GM18907 (cell line): ENCODE data around the gene ENTPD7.
"Not testable (repeated sequence)": the region's sequence is repeated elsewhere in the genome, so short reads cannot be mapped to it uniquely, and the experiment has no call there.

Experiments used
- ATAC-seq: cut with Tn5 transposase; IDR thresholded peaks from one replicate; pipeline ENCODE4 v1.9.1; 2021; ENCODE audit warnings: mild to moderate bottlenecking, moderate library complexity; ENCODE audit not compliant: unreplicated experiment

The ENTPD7 gene

GRCh38 chr10:99682752-99683151 lies 23.4 kb downstream of the ENTPD7 start:
- no peak for ATAC-seq

GRCh38 chr10:99685597-99685967 lies 26.3 kb downstream of the ENTPD7 start:
- peak; percentile 94 for ATAC-seq

GRCh38 chr10:99689461-99689860 lies 30.2 kb downstream of the ENTPD7 start:
- ATAC-seq = no peak

GRCh38 chr10:99693933-99694583 lies 34.7 kb downstream of the ENTPD7 start:
- no peak for ATAC-seq

DNA sequence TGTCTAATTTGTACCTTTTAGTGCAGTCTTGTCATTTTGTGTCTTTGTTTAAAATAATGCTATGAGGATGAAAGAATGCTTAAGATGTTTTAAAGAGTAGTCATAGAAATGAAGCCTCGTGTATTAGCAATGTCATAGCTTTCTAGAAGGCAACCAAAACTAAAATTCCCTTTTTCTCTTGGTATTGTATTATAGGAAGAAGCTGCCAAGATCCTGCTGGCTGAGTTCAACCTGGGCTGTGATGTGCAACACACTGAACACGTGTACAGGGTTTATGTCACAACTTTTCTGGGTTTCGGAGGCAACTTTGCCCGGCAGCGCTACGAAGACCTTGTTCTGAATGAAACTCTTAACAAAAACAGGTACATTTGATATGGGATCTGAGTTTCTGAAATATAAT lies 36.5 kb downstream of the ENTPD7 start:
- no peak for ATAC-seq

- no peak for ATAC-seq
Measured at GRCh38 chr10:99698504-99699080, 39.3 kb downstream of the ENTPD7 start.

DNA sequence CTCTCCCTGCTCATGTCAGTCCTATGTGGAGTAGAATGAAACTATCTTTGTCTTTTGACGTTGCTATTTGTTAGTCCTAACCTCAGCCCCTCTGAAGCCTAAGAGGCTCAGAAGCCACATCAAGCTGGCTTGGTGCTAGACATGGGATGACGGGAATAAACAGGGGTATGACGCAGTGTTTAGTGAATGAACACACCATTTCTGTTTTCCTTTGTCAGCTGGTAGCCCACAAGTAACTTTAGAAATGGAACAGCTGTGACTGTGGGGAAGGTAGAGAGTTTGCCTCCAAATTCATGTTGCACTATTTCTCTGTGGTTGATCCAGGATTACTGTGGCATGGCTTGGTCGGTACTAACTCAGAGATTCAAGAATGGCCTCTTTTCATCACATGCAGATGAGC lies 41.3 kb downstream of the ENTPD7 start:
- no peak for ATAC-seq

DNA sequence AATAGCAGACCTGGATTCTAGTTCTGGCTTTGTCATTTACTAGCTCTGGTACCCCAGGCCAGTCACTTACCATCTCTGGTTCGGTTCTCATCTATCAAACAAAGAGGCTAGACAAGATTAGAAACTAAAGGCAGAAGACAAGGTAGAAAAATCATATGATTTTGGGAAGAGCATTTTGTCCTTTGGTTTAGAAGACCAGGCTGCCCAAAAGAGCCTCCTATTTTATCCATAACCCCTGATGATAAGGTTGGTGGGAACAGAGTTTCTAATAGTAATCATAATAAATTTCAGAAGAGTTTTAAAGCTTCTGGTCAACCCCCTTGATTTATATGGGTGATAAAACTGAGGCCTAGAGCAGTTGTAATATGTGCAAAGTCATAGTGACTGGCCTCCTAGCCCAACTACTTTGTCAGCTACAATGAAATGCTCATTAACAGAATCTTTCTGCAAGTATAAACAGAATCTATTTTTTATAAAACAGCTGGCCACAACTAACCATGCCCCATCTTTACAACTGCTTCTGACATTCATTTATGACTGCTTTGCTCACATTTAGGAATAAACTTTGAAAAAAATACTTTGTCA lies 49.2 kb downstream of the ENTPD7 start:
- ATAC-seq = no peak

GRCh38 chr10:99709480-99710229 lies 50.3 kb downstream of the ENTPD7 start:
- ATAC-seq = peak; percentile 82

DNA sequence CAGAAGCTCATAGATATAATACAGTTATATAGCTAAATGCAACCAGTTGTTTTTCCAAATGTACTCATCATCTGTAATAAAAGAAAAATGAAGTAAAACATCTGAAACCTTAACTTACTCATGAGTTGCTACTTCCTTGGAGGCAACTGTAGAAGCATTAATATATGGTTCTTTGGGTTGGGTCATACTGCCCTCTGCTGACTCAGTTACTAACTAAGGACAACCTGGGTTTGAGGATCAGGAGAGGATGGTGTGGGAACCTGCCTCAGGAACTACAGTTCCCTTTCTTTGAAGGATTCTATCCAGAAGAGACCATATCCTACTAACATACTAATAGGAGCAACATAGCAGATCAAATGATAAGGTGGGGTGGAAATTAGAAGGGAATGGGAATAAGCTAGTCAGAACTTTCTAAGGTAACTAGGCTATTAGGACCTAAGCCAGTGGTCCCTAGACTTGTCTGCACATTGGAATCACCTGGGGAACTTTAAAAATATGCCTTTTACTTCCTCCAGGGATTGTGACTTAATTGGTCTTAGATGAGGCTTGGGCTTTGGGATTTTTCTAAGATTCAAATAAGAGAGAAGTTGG lies 51.9 kb downstream of the ENTPD7 start:
- peak; percentile 66 for ATAC-seq

GRCh38 chr10:99714446-99714845 lies 55.1 kb downstream of the ENTPD7 start:
- no peak for ATAC-seq

DNA sequence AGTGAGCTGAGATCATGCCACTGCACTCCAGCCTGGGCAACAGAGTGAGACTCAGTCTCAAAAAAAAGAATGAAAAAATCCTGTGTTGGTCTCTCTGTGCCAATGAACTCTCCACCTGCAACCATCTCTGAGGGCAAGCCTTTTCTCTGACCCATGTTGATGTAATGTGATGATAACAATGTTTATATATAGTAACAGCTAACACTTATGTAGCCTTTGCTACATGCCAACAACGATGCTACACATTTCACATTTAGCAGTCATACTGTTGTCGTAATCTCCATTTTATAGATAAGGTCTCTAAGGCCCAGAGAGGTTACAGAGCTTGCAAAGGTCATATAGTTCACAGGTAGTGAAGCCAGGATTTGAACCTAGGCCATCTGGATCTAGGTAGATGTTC lies 61.1 kb downstream of the ENTPD7 start:
- ATAC-seq = no peak

DNA sequence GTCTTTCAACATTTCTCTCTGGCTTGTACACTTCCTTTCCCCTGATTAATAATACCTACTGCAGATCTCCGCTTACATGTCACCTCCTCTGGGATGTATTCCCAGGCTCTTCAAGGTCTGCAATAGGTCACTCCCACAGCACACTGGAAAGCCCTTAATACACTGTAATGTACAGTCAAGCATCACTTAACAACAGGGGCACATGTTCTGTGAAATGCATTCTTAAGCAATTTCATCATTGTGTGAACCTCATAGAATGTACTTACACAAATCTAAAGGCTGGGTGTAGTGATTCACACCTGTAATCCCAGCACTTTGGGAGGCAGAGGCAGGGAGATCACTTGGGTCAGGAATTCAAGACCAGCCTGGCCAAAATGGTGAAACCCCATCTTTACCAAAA lies 70.7 kb downstream of the ENTPD7 start:
- no peak for ATAC-seq

DNA sequence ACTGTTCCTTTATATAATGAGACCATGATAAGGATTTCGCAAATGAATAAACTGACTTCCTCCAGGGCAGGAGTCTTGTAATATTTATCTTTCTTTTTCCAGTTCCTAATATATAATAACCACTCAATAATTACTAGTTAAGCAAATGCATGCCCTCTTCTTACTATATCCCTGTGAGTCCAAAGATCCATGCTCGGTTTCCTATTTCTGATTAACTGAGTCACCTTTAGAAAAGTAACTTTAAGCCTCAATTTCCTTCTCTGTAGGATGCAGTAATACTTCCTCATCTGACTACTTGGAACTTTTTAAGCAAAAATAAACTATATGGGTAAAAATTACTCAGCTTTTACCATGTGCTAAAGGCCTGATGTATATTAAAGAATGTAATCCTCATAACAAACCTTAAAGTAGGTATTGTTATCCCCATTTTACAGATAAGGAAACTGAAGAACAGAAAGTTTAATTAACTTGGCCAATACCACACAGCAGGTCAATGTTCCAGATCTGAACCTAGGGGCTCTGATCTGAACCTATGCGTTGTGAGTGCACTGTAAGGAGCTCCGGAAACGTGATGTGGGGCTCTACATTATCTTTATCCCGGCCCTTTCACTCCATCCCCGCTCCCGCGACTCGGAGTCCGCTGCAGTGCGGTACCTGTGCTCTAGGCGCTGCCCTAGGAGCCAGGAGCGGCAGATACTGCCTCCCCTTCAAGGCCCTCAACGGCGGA lies 72.2 kb downstream of the ENTPD7 start:
- ATAC-seq = no peak

DNA sequence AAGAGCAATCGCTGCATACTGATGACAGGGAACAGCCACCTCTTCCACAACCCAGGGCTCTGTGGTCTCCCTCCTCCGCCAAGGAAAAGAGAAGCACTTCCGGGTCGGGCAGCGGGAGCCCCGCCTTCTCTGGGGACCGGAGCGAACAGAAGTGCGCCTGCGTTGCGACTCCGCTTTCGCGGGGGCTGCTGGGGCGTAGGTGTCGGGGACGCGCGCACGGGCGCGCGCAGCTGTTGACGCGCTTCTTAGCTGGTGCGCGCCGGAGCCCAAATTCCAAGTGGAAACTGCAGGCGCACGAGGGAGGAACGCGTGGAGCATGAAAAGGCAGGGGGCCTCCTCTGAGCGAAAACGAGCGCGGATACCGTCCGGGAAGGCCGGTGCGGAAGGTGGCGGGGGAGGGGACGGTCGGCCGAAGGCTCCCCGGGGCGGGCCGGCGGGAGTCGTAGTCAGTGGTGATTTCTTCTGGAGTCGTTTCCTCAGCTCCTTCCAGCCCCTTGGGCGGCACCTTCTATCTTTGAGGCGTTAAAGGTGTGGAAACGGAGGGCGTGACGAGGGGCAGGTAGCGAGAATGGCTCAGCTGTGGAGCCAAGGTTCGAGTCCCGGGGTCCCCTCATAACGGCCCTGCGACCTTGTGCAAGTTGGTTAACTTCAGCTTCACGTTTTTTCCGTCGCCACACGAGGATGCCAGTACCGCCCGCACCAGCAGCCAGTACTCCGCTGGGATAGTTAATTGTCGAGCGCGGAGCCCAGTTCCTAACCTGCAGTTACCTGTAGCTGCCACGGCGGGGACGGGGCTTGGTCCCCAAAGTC lies 72.9 kb downstream of the ENTPD7 start, which contains the start of the genes COX15 and CUTC:
Gene COX15 (minus strand): TSS at position 95 of the 810 bp plus-strand sequence. CDS start 78 bp downstream, at position 17.
Gene CUTC (plus strand): TSS at position 202 of the 810 bp plus-strand sequence. CDS start 115 bp downstream, at position 317.
- ATAC-seq = peak; percentile 87

GRCh38 chr10:99733366-99733765 lies 74.1 kb downstream of the ENTPD7 start:
- ATAC-seq = no peak

- not testable (repeated sequence) for ATAC-seq
Measured at GRCh38 chr10:99734111-99734510, 74.8 kb downstream of the ENTPD7 start.

DNA sequence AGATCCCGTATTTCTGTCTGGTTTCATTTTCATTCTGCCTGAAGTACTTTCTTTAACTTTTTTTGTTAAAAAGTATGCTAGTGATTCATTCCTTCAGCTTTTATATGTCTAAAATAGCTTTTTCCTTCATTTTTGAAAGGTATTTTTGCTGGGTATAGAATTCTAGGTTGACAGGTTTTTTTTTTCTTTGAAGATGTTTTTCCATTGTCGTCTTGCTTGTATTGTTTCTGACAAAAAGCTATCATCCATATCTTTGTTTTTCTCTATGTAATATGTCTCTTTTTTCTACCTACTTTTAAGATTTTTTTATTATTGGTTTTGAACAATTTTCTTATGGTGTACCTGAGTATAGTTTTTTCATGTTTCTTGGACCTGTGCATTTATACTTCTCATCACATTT lies 81.0 kb downstream of the ENTPD7 start:
- no peak for ATAC-seq

GRCh38 chr10:99740933-99741559 lies 81.7 kb downstream of the ENTPD7 start:
- ATAC-seq = no peak
